ENCODE measurements around the gene COL4A2. TPM values are rescaled to one million over a fixed set of nuclear protein-coding genes. Genes with fewer than 3 reads are reported as not detected.
"Not testable (repeated sequence)": the region's sequence is repeated elsewhere in the genome, so short reads cannot be mapped to it uniquely, and the experiment has no call there.

COL4A2 gene
- polyA plus RNA-seq, 1 donor (not counting 4 experiments of a cell fraction or from before 2014, with no cell fraction given) = 30.7 TPM

DNA sequence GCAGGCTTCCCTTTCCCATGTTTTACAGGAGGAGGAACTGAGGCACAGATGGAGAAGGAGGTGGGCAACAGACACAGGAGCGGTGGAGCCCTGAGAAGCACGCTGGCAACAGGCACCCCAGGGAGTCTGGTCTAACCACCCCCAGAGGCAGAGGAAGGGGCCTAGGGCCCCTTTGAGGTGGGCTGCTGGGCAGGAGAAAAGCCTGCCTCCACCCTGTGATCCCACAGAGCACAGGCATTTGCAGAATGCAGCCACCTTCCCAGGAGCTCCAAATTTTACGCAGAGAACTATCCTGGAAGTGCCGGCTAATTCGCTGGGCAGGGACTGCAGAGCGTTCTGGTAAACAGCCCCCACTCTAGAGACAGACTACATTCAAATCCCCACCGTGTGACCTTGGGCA, 224.0 kb downstream of the COL4A2 start:
- H3K4me3 ChIP-seq (ENCODE audit: control insufficient read depth in 2 of 3, extremely low read depth in 1 of 3, insufficient read depth in 2 of 3, low read depth in 1 of 3, low read length in 3 of 3) = no peak overlapping the region
- no peak overlapping the region for H3K9ac ChIP-seq (ENCODE audit: control insufficient read depth, extremely low read depth, insufficient read depth, low read length)
- dilution Hi-C loops (cut with MboI; ENCODE audit: extremely low pct_ligation_motif_present, low sequenced_read_pairs) = no loop called here
- H3K4me1 ChIP-seq (ENCODE audit: control insufficient read depth, extremely low read depth, insufficient read depth, low read length) = peaks cover 5% of the 10 kb centered on the region
- H2AFZ ChIP-seq (ENCODE audit: control insufficient read depth, low read length) = no peak overlapping the region
- H3K27me3 ChIP-seq (ENCODE audit: control insufficient read depth, extremely low read depth, insufficient read depth, low read length) = no peaks in the 10 kb centered on the region
- no peak overlapping the region for H3K27ac ChIP-seq (ENCODE audit: control insufficient read depth, insufficient read depth, low read length)
- H3K36me3 ChIP-seq (ENCODE audit: control insufficient read depth in 2 of 2, extremely low read depth in 1 of 2, insufficient read depth in 2 of 2, low read length in 2 of 2) = no peaks in the 10 kb centered on the region
- no peak for TF ChIP-seq EZH2 (IDR thresholded peaks at IDR 0.05; ENCODE audit: low read length)
- no peak for TF ChIP-seq CTCF (optimal IDR thresholded peaks at IDR 0.05 in 1 of 3, IDR thresholded peaks at IDR 0.05 in 1 of 3, conservative IDR thresholded peaks at IDR 0.05 in 1 of 3; ENCODE audit: extremely low read depth in 1 of 3, insufficient read depth in 2 of 3, low read length in 3 of 3)
- H4K20me1 ChIP-seq (ENCODE audit: control insufficient read depth, extremely low read depth, insufficient read depth, low read length) = no peaks in the 10 kb centered on the region
- no peak overlapping the region for H3K4me2 ChIP-seq (ENCODE audit: control insufficient read depth, extremely low read depth, insufficient read depth, low read depth, low read length)
- DNase-seq (ENCODE audit: low read depth, low spot score) = no peak
- FAIRE-seq = no peak
- H3K9me1 ChIP-seq (ENCODE audit: control insufficient read depth, extremely low read depth, insufficient read depth, low read length) = no peaks in the 10 kb centered on the region
- no peaks in the 10 kb centered on the region for H3K9me3 ChIP-seq (ENCODE audit: control insufficient read depth, low read depth, low read length)
- H3K79me2 ChIP-seq (ENCODE audit: control insufficient read depth, insufficient read depth, low read length) = no peaks in the 10 kb centered on the region

- peaks cover 5% of the 10 kb centered on the region for H3K4me1 ChIP-seq (ENCODE audit: control insufficient read depth, extremely low read depth, insufficient read depth, low read length)
- dilution Hi-C loops (cut with MboI; ENCODE audit: extremely low pct_ligation_motif_present, low sequenced_read_pairs) = no loop called here
- no peak overlapping the region for H3K27ac ChIP-seq (ENCODE audit: control insufficient read depth, insufficient read depth, low read length)
- H3K27me3 ChIP-seq (ENCODE audit: control insufficient read depth, extremely low read depth, insufficient read depth, low read length) = no peaks in the 10 kb centered on the region
- H2AFZ ChIP-seq (ENCODE audit: control insufficient read depth, low read length) = no peak overlapping the region
- FAIRE-seq (no peak), DNase-seq (ENCODE audit: low read depth, low spot score) (no peak)
- no peaks in the 10 kb centered on the region for H3K9me3 ChIP-seq (ENCODE audit: control insufficient read depth, low read depth, low read length)
- no peak overlapping the region for H3K4me2 ChIP-seq (ENCODE audit: control insufficient read depth, extremely low read depth, insufficient read depth, low read depth, low read length)
- no peak overlapping the region for H3K4me3 ChIP-seq (ENCODE audit: control insufficient read depth in 2 of 3, extremely low read depth in 1 of 3, insufficient read depth in 2 of 3, low read depth in 1 of 3, low read length in 3 of 3)
- H3K79me2 ChIP-seq (ENCODE audit: control insufficient read depth, insufficient read depth, low read length) = no peaks in the 10 kb centered on the region
- H4K20me1 ChIP-seq (ENCODE audit: control insufficient read depth, extremely low read depth, insufficient read depth, low read length) = no peaks in the 10 kb centered on the region
- H3K36me3 ChIP-seq (ENCODE audit: control insufficient read depth in 2 of 2, extremely low read depth in 1 of 2, insufficient read depth in 2 of 2, low read length in 2 of 2) = no peaks in the 10 kb centered on the region
- no peak for TF ChIP-seq CTCF (optimal IDR thresholded peaks at IDR 0.05 in 1 of 3, IDR thresholded peaks at IDR 0.05 in 1 of 3, conservative IDR thresholded peaks at IDR 0.05 in 1 of 3; ENCODE audit: extremely low read depth in 1 of 3, insufficient read depth in 2 of 3, low read length in 3 of 3)
- TF ChIP-seq EZH2 (IDR thresholded peaks at IDR 0.05; ENCODE audit: low read length) = no peak
- no peaks in the 10 kb centered on the region for H3K9me1 ChIP-seq (ENCODE audit: control insufficient read depth, extremely low read depth, insufficient read depth, low read length)
- H3K9ac ChIP-seq (ENCODE audit: control insufficient read depth, extremely low read depth, insufficient read depth, low read length) = no peak overlapping the region
Measured at GRCh38 chr13:110531671-110532083, 224.6 kb downstream of the COL4A2 start.

- H3K4me3 ChIP-seq (ENCODE audit: control insufficient read depth in 2 of 3, extremely low read depth in 1 of 3, insufficient read depth in 2 of 3, low read depth in 1 of 3, low read length in 3 of 3); H3K4me1 ChIP-seq (ENCODE audit: control insufficient read depth, extremely low read depth, insufficient read depth, low read length); H3K9me3 ChIP-seq (ENCODE audit: control insufficient read depth, low read depth, low read length); dilution Hi-C loops (cut with MboI; ENCODE audit: extremely low pct_ligation_motif_present, low sequenced_read_pairs); H3K4me2 ChIP-seq (ENCODE audit: control insufficient read depth, extremely low read depth, insufficient read depth, low read depth, low read length); DNase-seq (ENCODE audit: low read depth, low spot score); H3K36me3 ChIP-seq (ENCODE audit: control insufficient read depth in 2 of 2, extremely low read depth in 1 of 2, insufficient read depth in 2 of 2, low read length in 2 of 2); H2AFZ ChIP-seq (ENCODE audit: control insufficient read depth, low read length); H3K9me1 ChIP-seq (ENCODE audit: control insufficient read depth, extremely low read depth, insufficient read depth, low read length); H3K79me2 ChIP-seq (ENCODE audit: control insufficient read depth, insufficient read depth, low read length); H4K20me1 ChIP-seq (ENCODE audit: control insufficient read depth, extremely low read depth, insufficient read depth, low read length); H3K27me3 ChIP-seq (ENCODE audit: control insufficient read depth, extremely low read depth, insufficient read depth, low read length); H3K9ac ChIP-seq (ENCODE audit: control insufficient read depth, extremely low read depth, insufficient read depth, low read length); FAIRE-seq; H3K27ac ChIP-seq (ENCODE audit: control insufficient read depth, insufficient read depth, low read length): not testable (repeated sequence)
Measured at GRCh38 chr13:110532258-110532657, 225.2 kb downstream of the COL4A2 start.

All from keratinocyte (primary cell).